Upper lobe of right lung (tissue), 1 donor: ENCODE results near the gene GSTT4. TPM values are rescaled to one million over a fixed set of nuclear protein-coding genes. Genes with fewer than 3 reads are reported as not detected.

ENCODE experiments used
- ATAC-seq: fragments of 200-7000 bp; cut with Tn5 transposase; one replicate; pipeline ENCODE4 v1.9.1; 2020; ENCODE audit warnings: mild to moderate bottlenecking, moderate library complexity
- DNase-seq: peaks from one replicate; pipeline ENCODE4 v3.0.0-alpha.2; 2020
- H3K27ac ChIP-seq: fragments of 200-600 bp; one replicate; pipeline ENCODE4 v1.8.0; 2022
- H3K27me3 ChIP-seq: fragments of 200-600 bp; one replicate; pipeline ENCODE4 v1.8.0; 2022; ENCODE audit warnings: mild to moderate bottlenecking
- H3K36me3 ChIP-seq: fragments of 200-600 bp; one replicate; pipeline ENCODE4 v1.8.0; 2022
- H3K4me1 ChIP-seq: fragments of 200-600 bp; one replicate; pipeline ENCODE4 v1.8.0; 2022
- H3K4me3 ChIP-seq: fragments of 200-600 bp; one replicate; pipeline ENCODE4 v1.8.0; 2022; ENCODE audit warnings: mild to moderate bottlenecking
- H3K9me3 ChIP-seq: fragments of 200-600 bp; one replicate; pipeline ENCODE4 v1.8.0; 2022
- intact Hi-C: fragments of 100-400 bp; cut with DNase I; formaldehyde crosslinking; loops from one replicate; pipeline ENCODE4 v1.11.0; 2022
- total RNA-seq: library from RNA; stranded (reverse); fragmentation: NEBNext Ultra II Directional; extraction: Animal tissue kit (Norgen Biotek cat#: 25700); gene quantifications from one replicate; pipeline ENCODE4 v1.2.1, GENCODE V29; 2021
- TF ChIP-seq, protein P1 (sequence below): fragments of 200-600 bp; IDR thresholded peaks from one replicate; pipeline ENCODE4 v1.8.0; 2022; ENCODE audit warnings: antibody characterized with exemption
- donor health status: DM: no; HTN: yes; CAD: no; lungs with severe emphysema.

The GSTT4 gene
- total RNA-seq, 1 donor from 2014 or later: not detected

- Histone ChIP-seq H3K27me3 (no peaks in the 10 kb centered on the region), H3K9me3 (no peaks in the 10 kb centered on the region), H3K36me3 (peaks cover 56% of the 10 kb centered on the region), H3K4me1 (no peaks in the 10 kb centered on the region), H3K27ac (no peak overlapping the region), H3K4me3 (no peak overlapping the region)
- no peak for DNase-seq
- TF ChIP-seq, protein P1, sequence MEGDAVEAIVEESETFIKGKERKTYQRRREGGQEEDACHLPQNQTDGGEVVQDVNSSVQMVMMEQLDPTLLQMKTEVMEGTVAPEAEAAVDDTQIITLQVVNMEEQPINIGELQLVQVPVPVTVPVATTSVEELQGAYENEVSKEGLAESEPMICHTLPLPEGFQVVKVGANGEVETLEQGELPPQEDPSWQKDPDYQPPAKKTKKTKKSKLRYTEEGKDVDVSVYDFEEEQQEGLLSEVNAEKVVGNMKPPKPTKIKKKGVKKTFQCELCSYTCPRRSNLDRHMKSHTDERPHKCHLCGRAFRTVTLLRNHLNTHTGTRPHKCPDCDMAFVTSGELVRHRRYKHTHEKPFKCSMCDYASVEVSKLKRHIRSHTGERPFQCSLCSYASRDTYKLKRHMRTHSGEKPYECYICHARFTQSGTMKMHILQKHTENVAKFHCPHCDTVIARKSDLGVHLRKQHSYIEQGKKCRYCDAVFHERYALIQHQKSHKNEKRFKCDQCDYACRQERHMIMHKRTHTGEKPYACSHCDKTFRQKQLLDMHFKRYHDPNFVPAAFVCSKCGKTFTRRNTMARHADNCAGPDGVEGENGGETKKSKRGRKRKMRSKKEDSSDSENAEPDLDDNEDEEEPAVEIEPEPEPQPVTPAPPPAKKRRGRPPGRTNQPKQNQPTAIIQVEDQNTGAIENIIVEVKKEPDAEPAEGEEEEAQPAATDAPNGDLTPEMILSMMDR: no peak
- intact Hi-C loops: no loop called here
- ATAC-seq: no peak
Observed at GRCh38 chr22:24039046-24039445, 33.8 kb upstream of the GSTT4 start.

GRCh38 chr22:24037851-24038765 is 32.9 kb upstream of the GSTT4 start:
- no peaks in the 10 kb centered on the region for H3K4me1 ChIP-seq
- H3K4me3 ChIP-seq: no peak overlapping the region
- ATAC-seq (no peak), DNase-seq (no peak)
- intact Hi-C loops: no loop called here
- H3K9me3 ChIP-seq: no peaks in the 10 kb centered on the region
- TF ChIP-seq, protein P1: no peak
- peaks cover 56% of the 10 kb centered on the region for H3K36me3 ChIP-seq
- no peaks in the 10 kb centered on the region for H3K27me3 ChIP-seq
- no peak overlapping the region for H3K27ac ChIP-seq

GRCh38 chr22:24035296-24035695 is 30.0 kb upstream of the GSTT4 start:
- Histone ChIP-seq H3K4me3 (no peak overlapping the region), H3K4me1 (no peaks in the 10 kb centered on the region), H3K27ac (no peak overlapping the region), H3K36me3 (peaks cover 35% of the 10 kb centered on the region), H3K9me3 (no peaks in the 10 kb centered on the region), H3K27me3 (no peaks in the 10 kb centered on the region)
- no peak for DNase-seq
- no peak for ATAC-seq
- TF ChIP-seq, protein P1: no peak
- intact Hi-C loops: no loop called here

DNA sequence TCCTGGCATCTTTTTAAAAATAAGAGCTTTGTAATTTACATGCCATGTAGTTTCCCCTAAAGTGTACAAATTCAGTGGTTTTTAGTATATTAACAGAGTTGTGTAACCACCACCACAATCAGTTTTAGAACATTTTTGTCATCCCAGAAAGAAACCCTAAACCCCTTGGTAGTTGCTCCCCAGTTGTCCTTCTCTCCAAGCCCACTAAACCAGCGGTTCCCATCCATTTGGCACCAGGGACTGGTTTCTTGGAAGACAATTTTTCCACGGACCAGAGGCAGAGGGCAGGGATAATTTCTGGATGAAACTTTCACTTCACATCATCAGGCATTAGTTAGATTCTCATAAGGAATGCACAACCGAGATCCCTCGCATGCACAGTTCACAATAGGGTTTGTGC is 28.5 kb upstream of the GSTT4 start:
- TF ChIP-seq, protein P1: no peak
- intact Hi-C loops: no loop called here
- H3K4me1 ChIP-seq: no peaks in the 10 kb centered on the region

GRCh38 chr22:24030186-24030702 is 25.0 kb upstream of the GSTT4 start:
- TF ChIP-seq, protein P1: no peak
- no peaks in the 10 kb centered on the region for H3K4me1 ChIP-seq
- no peak for ATAC-seq

More for the DNA sequence above, 28.5 kb upstream of the GSTT4 start:
- DNase-seq (no peak), ATAC-seq (no peak)
- Histone ChIP-seq H3K36me3 (peaks cover 30% of the 10 kb centered on the region), H3K27me3 (no peaks in the 10 kb centered on the region), H3K9me3 (no peaks in the 10 kb centered on the region), H3K27ac (no peak overlapping the region), H3K4me3 (no peak overlapping the region)

More at GRCh38 chr22:24030186-24030702, 25.0 kb upstream of the GSTT4 start:
- Histone ChIP-seq H3K9me3 (no peaks in the 10 kb centered on the region), H3K27me3 (no peaks in the 10 kb centered on the region), H3K27ac (no peak overlapping the region), H3K36me3 (peaks cover 4% of the 10 kb centered on the region), H3K4me3 (no peak overlapping the region)
- intact Hi-C loops: no loop called here
- DNase-seq: no peak
